Retinal pigment epithelial cell (primary cell): ENCODE results near the gene IGF2BP2.

Experiments used
- DNase-seq: peaks from one replicate; pipeline ENCODE4 v3.0.0-alpha.2; 2010; ENCODE audit warnings: low read depth
- H3K4me3 ChIP-seq: 2 replicates; pipeline ENCODE4 v1.5.1; 2011; ENCODE audit warnings: mild to moderate bottlenecking, low read length, control low read depth, moderate library complexity
- CTCF ChIP-seq: conservative IDR thresholded peaks from 2 replicates; pipeline ENCODE4 v1.5.1; 2011; ENCODE audit warnings: low read depth, low read length, control low read depth, inconsistent platforms

Gene IGF2BP2

DNA sequence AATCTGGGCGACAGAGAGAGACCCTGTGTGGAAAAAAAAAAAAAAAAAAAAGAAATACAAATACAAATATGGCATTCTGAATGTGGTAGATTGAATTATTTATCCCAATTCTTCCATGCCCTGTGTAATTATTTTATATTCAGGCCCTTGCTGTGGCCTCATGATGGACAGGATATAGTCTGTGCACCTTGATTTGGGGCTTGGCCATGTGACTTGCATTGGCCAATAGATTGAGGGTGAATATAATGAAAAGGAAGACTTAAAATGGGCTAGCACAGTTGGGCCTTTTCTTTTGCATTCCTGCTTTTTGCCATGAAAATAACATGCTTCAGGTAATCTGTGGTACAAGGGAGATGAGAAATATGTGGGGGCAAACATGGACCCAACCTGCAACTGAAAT is 27.1 kb upstream of the IGF2BP2 start:
- no peak for TF ChIP-seq CTCF
- no peak for DNase-seq
- no peak overlapping the region for H3K4me3 ChIP-seq

DNA sequence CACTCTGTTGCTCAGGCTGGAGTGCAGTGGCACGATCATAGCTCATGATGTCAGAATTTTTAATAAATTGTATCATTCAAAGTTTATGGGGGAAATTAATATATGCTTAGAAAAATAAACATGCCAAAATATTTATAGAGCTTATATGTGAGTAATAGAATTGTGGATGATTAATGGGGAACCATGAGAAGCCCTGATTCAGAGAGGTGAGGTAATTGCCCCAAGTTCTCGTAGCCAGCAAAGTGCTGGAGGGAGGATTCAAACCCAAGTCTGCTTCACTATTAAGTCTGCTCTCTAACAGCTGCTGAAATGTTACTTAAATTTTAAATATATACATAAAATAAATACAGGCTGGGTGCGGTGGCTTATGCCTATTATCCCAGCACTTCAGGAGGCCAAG is 26.2 kb upstream of the IGF2BP2 start:
- no peak for DNase-seq
- no peak for TF ChIP-seq CTCF
- no peak overlapping the region for H3K4me3 ChIP-seq

GRCh38 chr3:185847506-185847905 is 22.7 kb upstream of the IGF2BP2 start:
- no peak for TF ChIP-seq CTCF
- DNase-seq = no peak
- H3K4me3 ChIP-seq = no peak overlapping the region

- no peak for DNase-seq
- TF ChIP-seq CTCF = no peak
- H3K4me3 ChIP-seq = no peak overlapping the region
These were observed 21.2 kb upstream of the IGF2BP2 start for GRCh38 chr3:185846037-185846436.

GRCh38 chr3:185844051-185844450 is 19.2 kb upstream of the IGF2BP2 start:
- H3K4me3 ChIP-seq = no peak overlapping the region
- no peak for DNase-seq
- TF ChIP-seq CTCF = no peak

DNA sequence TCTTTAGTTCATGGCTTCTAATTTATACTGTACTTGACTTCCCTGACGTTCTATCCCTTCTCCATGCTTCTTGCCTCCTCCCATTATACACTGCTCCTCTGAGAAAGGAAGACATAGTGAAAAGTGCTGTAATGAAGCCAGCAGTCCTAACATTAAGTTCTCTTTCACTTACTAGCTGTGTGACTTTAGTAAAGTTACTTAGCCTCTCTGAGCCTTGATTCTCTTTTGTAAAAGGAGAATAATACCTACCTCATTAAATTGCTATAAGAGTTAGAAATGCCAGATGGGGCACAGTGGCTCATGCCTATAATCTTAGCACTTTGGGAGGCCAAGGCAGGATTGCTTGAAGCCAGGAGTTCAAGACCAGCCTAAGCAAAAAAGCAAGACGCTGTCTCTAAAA is 18.8 kb upstream of the IGF2BP2 start:
- no peak for TF ChIP-seq CTCF
- no peak for DNase-seq
- H3K4me3 ChIP-seq = no peak overlapping the region

GRCh38 chr3:185843126-185843525 is 18.3 kb upstream of the IGF2BP2 start:
- DNase-seq = no peak
- no peak overlapping the region for H3K4me3 ChIP-seq
- TF ChIP-seq CTCF = no peak
